IMR-90 (cell line): Measurements from ENCODE around the gene FBN3.

Source experiments
- CEBPB ChIP-seq: IDR thresholded peaks from 2 replicates; pipeline ENCODE4 v1.6.1; 2012; ENCODE audit warnings: low read depth, low read length, improper control_type of control experiment
- CHD1 ChIP-seq: IDR thresholded peaks from 2 replicates; pipeline ENCODE4 v1.6.1; 2012; ENCODE audit warnings: low read depth, low read length, improper control_type of control experiment
- MXI1 ChIP-seq: IDR thresholded peaks from 2 replicates; pipeline ENCODE4 v1.6.1; 2012; ENCODE audit warnings: low read depth, mild to moderate bottlenecking, low read length, moderate library complexity, borderline replicate concordance
- POLR2A ChIP-seq: IDR thresholded peaks from 2 replicates; pipeline ENCODE4 v1.6.1; 2012; ENCODE audit warnings: mild to moderate bottlenecking, low read depth, low read length
- SMC3 ChIP-seq: fragments of 150-350 bp; IDR thresholded peaks from 2 replicates; pipeline ENCODE4 v1.6.1; 2016; ENCODE audit warnings: low read depth, mild to moderate bottlenecking, antibody characterized with exemption, low read length, moderate library complexity
- TF ChIP-seq, protein P1 (sequence below): conservative IDR thresholded peaks from 2 replicates; pipeline ENCODE4 v1.5.1; 2012; ENCODE audit warnings: mild to moderate bottlenecking, low read depth, low read length, improper control_type of control experiment

DNA sequence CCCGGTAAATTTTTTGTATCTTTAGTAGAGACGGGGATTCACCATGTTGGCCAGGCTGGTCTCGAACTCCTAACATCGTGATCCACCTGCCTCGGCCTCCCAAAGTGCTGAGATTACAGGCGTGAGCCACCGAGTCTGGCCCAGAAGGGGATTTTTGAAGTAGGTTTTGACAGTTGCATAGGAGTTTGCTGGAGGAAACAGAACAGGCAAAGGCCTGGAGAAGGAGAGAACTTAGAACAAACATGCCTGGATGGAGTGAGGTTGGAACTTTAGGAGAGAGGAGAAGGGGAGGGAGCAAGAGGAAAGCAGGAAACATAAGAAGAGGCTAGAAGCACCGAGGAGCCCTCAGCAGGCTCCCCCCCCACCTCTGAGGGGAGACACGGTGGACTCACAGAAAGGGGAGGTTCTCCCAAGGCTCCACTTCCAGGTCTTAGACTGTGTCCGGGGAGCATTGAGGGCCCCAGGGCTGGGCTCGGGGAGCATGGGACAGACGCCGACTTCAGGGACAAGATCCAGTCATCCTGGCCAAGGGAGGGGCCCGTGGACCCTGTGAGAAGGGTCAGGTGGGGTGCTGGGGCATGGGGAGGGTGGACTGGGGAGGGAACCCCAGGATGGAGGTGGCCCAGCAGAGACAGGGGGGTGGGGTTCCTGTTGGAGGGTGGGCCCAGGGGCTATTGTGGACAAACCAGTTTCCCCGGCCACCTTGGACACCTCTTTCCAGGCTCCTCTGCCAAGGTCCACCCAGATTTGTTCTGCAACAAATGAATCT is 1.8 kb upstream of the FBN3 start:
- no peak for TF ChIP-seq POLR2A
- TF ChIP-seq, protein P1, sequence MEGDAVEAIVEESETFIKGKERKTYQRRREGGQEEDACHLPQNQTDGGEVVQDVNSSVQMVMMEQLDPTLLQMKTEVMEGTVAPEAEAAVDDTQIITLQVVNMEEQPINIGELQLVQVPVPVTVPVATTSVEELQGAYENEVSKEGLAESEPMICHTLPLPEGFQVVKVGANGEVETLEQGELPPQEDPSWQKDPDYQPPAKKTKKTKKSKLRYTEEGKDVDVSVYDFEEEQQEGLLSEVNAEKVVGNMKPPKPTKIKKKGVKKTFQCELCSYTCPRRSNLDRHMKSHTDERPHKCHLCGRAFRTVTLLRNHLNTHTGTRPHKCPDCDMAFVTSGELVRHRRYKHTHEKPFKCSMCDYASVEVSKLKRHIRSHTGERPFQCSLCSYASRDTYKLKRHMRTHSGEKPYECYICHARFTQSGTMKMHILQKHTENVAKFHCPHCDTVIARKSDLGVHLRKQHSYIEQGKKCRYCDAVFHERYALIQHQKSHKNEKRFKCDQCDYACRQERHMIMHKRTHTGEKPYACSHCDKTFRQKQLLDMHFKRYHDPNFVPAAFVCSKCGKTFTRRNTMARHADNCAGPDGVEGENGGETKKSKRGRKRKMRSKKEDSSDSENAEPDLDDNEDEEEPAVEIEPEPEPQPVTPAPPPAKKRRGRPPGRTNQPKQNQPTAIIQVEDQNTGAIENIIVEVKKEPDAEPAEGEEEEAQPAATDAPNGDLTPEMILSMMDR: no peak
- no peak for TF ChIP-seq CHD1
- TF ChIP-seq MXI1: no peak
- TF ChIP-seq CEBPB: no peak
- no peak for TF ChIP-seq SMC3
